GM10847 (cell line): ENCODE measurements around the gene SH3BP1.

ENCODE experiments used
- POLR2A ChIP-seq: IDR thresholded peaks from 2 replicates; pipeline ENCODE4 v1.6.1; 2011; ENCODE audit not compliant: insufficient read length; ENCODE audit errors: extremely low read depth

Gene SH3BP1, protein sequence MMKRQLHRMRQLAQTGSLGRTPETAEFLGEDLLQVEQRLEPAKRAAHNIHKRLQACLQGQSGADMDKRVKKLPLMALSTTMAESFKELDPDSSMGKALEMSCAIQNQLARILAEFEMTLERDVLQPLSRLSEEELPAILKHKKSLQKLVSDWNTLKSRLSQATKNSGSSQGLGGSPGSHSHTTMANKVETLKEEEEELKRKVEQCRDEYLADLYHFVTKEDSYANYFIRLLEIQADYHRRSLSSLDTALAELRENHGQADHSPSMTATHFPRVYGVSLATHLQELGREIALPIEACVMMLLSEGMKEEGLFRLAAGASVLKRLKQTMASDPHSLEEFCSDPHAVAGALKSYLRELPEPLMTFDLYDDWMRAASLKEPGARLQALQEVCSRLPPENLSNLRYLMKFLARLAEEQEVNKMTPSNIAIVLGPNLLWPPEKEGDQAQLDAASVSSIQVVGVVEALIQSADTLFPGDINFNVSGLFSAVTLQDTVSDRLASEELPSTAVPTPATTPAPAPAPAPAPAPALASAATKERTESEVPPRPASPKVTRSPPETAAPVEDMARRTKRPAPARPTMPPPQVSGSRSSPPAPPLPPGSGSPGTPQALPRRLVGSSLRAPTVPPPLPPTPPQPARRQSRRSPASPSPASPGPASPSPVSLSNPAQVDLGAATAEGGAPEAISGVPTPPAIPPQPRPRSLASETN

GRCh38 chr22:37639070-37639760 lies at the start of gene SH3BP1:
Gene SH3BP1 (plus strand): TSS chr22:37639669. CDS start chr22:37639788, 119 bp downstream.
- no peak for TF ChIP-seq POLR2A

DNA sequence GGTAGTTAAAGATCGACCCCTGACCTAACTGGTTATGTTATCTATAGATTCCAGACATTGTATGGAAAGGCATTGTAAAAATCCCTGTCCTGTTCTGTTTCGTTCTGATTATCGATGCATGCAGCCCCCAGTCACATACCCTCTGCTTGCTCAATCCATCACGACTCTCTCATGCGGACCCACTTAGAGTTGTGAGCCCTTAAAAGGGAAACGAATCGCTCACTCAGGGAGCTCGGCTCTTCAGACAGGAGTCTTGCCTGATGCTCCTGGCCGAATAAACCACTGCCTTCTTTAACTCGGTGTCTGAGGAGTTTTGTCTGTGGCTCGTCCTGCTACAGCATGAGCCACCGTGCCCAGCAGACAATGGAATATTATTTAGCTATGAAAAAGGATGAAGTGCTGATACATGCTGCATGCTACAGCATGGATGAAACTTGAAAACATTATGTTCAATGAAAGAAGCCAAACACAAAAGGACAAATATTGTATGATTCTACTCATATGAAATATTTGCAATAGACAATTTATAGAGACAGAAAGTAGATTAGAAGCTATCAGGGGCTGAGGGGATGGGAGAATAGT lies 47.6 kb upstream of the SH3BP1 start:
- no peak for TF ChIP-seq POLR2A

- TF ChIP-seq POLR2A = no peak
Measured at GRCh38 chr22:37594237-37594636, 45.2 kb upstream of the SH3BP1 start.

DNA sequence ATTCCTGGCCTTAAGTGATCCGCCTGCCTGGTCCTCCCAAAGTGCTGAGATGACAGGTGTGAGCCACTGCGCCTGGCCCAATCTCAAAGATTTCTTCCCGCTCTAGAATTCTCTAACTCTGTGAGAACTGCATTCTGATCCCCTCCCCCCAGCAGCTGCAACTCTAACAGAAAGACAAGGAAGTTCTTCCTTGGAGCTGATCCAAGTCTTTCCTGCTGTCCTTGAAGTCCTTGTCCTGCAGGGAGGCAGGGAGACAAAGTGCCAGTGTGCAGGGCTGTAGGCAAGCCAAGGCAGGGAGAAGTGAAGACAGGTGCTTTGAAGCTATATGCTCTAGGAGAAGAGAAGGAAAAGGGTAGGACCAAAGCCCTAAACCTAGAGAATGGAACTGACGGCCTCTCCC lies 40.3 kb upstream of the SH3BP1 start:
- no peak for TF ChIP-seq POLR2A

DNA sequence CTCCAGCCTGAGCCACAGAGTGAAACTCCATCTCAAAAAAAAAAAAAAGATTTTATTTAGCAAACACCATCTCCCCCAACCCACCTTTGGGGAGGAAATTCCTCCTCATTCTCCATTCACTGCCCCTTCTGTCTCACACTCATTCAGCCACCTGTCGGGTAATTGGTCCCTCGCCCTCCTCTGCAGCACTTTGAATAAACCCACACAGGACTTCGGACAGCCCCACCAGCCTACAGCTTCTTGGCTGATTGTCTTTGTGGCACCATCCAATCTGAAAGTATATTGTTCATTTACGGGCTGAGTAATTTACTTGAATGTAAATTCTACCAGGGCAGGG lies 38.3 kb upstream of the SH3BP1 start:
- no peak for TF ChIP-seq POLR2A

DNA sequence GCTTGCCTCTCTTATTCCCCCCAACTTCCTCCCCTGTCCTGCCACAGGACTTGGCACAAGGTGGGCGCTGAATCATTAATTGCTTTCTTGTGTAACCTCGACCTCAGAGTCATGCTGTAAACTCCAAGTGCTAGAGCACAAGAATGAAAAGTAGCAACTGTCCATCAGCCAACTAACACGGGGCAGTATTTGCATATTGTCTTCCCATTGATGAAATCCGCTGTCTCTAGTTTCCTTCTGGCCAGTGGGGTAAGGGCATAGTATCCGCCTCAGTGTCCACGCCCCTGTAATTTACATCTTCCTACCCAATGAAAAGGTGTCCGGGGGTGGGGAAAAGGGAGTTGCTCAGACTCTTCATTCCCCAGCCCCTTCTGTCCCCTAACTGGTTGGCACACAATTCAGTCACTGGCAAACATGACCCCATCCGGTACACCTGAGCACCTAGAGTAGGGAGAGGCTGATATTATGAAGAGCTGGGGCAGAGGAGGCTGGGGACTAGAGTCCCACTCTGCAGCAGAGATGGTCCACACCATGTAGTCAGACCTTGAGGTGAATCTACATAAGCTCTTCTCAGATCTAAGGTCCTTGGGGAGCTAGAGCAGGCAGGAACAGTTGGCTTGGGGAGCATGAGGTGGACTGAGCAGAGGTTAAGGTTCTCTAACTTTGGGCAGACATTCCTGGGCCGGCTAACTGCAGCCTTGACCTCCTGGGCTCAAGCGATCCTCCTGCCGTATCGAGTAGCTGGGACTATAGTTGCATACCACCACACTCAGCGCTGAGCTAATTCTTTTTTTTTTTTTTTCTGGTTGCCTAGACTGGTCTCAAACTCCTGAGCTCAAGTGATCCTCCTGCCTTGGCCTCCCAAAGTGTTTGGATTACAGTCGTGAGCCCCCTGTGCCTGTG lies 37.7 kb upstream of the SH3BP1 start:
- no peak for TF ChIP-seq POLR2A

- TF ChIP-seq POLR2A = no peak
Measured at GRCh38 chr22:37604074-37604473, 35.4 kb upstream of the SH3BP1 start.

DNA sequence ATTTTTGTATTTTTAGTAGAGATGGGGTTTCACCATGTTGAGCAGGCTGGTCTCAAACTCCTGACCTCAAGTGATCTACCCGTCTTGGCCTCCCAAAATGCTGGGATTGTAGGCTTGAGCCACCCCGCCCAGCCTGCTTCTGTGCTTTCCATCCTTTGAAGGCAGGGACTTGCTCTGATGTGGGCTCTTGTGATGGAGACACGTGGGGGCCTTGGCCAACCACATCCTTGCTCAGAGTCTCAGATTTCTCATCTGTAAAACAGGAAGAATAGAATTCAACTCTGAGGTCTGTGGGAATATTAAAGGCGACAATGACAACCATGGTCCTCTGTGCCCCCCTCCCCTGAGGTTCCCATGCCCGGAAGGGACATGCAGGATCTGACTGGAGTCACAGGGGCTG lies 34.6 kb upstream of the SH3BP1 start:
- TF ChIP-seq POLR2A = no peak

- no peak for TF ChIP-seq POLR2A
Measured at GRCh38 chr22:37607010-37607934, 32.2 kb upstream of the SH3BP1 start.

DNA sequence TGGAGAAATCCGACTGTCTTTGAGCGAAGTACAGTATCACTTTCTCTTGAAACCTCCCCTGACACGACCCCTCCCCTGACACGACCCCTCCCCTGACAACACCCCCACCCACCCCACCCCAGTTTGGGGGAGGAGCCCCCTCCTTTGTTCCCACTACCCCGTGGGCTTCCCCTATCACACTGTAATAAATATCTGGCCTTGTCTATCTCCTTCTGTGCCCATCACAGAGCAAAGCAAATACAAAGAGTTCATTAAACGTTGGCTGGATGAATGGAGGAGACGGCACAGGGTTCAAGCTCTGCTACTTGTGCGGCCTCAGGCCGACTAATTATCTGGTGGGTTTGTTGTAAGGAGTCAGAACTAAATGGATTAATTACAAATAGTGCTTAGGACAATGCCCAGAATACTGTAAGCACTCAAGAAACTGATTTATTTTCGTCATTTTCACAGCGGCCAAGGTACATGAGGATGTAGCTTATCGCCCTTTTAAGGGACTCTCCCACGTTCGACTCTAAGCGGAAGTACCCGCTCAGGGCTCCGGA lies 31.5 kb upstream of the SH3BP1 start:
- no peak for TF ChIP-seq POLR2A

GRCh38 chr22:37608477-37609239 lies 30.8 kb upstream of the SH3BP1 start, which contains the start of gene GGA1:
Gene GGA1 (plus strand): TSS chr22:37608834. CDS start chr22:37608861, 27 bp downstream.
- TF ChIP-seq POLR2A = peak; percentile 31
